WTC11 (cell line): ENCODE data around the gene GPER1.

Experiments used
- CREB1 ChIP-seq: sonication (generic); formaldehyde crosslinking; IDR thresholded peaks from 2 replicates; pipeline ENCODE4 v1.8.0; 2023; ENCODE audit warnings: mild to moderate bottlenecking, missing genetic modification reagents
- CTCF ChIP-seq: fragments of 200-600 bp; IDR thresholded peaks from 2 replicates; pipeline ENCODE4 v1.8.0; 2022; ENCODE audit warnings: antibody characterized with exemption

- no peak for TF ChIP-seq CREB1 (CRISPR knock-in tag)
- no peak for TF ChIP-seq CTCF
Observed at GRCh38 chr7:1092161-1092632, 4.3 kb downstream of the GPER1 start.
